Kidney capillary endothelial cell (primary cell): Measurements from ENCODE around the gene CNKSR2.

Experiments
- DNase-seq: peaks from one replicate; pipeline ENCODE4 v3.0.0-alpha.2; 2018; ENCODE audit warnings: low spot score

The CNKSR2 gene

GRCh38 chrX:21374163-21374993, at the start of gene CNKSR2:
Gene CNKSR2 (plus strand): TSS chrX:21374418. CDS start chrX:21374898, 480 bp downstream.
- DNase-seq: no peak

GRCh38 chrX:21354725-21355124, 19.5 kb upstream of the CNKSR2 start:
- no peak for DNase-seq

GRCh38 chrX:21355831-21356230, 18.4 kb upstream of the CNKSR2 start:
- no peak for DNase-seq

DNA sequence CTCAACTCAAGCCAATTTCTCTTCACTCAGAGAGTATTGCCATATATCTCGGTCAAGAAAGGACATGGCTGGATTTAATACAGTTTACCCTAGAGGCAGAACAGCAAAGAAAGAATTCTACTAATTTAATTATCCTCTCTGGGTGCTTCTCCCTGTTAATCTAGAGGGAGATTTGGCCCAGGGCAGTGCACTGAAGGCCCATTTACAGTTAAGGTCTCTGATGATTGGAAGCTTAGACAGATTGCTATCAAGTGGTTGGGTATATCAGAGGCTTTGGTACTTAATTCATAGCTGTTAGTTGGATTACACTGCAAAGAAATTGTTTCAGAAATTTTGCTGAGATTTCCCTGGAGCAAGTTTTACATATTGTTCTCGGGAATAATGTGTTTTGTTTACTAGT, 4.6 kb upstream of the CNKSR2 start:
- DNase-seq: no peak

- no peak for DNase-seq
Measured at GRCh38 chrX:21373001-21373400, 1.2 kb upstream of the CNKSR2 start.

- DNase-seq: no peak
Measured at GRCh38 chrX:21373637-21374162, 518 bp upstream of the CNKSR2 start.

GRCh38 chrX:21374994-21375707, 933 bp downstream of the CNKSR2 start:
- no peak for DNase-seq

DNA sequence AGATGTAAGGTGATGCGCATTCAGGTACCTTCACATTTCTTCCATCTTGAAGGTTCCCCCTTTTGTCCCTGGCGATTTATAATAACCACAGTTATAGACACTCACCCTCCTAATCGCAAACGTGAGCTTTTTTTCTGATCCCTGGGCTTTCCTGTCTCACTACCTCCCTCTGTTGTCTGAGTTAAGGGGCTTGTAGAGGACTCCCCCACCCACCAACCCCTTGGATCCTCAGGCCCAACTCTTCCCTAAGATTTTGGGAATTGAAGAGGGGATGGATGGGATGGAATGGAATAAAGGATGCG, 1.4 kb downstream of the CNKSR2 start:
- DNase-seq: no peak

DNA sequence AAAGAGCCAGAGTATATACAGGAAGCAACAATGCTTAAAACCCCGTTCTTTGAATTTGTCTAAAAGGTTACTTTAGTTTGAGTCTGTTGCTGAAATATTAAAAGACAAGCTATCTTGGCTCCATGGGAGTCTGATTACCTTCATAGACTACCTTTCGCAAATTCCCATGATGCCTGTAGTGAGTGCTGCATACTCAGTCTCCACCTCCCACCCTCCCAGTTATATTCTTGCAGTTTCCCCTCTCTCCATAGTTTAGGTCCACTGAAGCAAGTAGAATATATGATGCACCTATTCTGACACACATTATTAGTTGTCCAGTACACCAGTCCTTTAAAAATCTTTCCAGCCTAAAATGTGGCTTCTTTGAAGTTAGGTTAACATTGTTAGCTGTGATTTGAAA, 2.4 kb downstream of the CNKSR2 start:
- no peak for DNase-seq

DNA sequence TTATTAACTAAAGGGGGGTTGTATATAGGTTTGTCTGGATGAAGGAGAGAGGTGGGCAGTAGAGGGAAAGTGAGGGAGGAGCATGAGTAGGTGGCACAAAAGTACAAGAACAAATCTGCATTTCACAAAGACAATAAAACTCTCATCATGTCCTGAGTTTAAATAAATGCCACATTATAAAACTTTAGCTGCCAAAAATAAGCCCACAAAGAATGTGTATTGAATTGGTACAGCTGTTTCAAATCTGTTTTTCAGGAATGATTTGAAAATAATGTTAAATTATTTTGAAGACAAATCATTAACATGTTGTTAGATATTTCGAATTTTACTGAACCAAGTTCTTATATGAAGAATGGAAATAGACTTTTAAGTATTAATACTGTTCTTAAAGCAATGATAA, 5.8 kb downstream of the CNKSR2 start:
- DNase-seq: no peak

DNA sequence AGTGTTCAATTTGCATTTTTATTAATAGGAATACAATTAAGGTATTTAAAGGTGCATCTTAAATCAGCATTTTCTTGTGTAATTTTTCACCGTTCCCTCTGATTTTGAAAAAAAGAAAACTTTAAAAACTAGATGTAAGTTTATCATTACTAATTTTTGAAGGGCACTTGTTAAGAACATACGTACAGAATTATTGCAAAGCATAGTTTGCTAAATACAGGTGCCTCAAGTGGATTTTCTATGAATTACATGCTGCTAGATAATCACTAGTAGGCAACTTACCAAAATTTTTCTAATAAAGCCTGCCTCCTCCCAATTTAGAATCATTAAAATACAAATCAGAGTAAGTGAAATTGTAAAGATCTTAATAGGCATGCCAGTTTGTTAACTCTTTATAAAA, 8.5 kb downstream of the CNKSR2 start:
- DNase-seq: no peak

GRCh38 chrX:21383546-21383945, 9.3 kb downstream of the CNKSR2 start:
- DNase-seq: no peak

- DNase-seq: no peak
Measured at GRCh38 chrX:21384178-21384577, 10.0 kb downstream of the CNKSR2 start.

DNA sequence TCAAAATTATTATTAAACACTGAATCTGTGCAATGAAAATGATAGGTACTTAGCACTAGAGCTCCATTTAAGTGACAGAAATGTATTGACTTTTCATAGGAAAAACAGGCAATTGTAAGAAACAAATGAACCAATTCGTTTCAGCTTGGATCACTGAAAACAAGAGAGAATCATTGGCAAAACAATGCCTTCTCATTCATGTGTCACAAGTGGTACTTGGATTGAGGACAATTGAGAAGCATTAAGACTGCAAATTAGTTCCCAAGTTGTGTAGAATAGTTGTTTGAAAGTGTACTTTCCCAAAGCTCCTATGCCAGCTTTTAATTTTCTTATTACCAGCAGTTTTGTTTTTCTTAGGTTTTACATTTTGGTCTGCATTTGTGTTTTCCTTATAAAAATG, 20.6 kb downstream of the CNKSR2 start:
- DNase-seq: no peak

- DNase-seq: no peak
Measured at GRCh38 chrX:21398426-21398825, 24.2 kb downstream of the CNKSR2 start.

DNA sequence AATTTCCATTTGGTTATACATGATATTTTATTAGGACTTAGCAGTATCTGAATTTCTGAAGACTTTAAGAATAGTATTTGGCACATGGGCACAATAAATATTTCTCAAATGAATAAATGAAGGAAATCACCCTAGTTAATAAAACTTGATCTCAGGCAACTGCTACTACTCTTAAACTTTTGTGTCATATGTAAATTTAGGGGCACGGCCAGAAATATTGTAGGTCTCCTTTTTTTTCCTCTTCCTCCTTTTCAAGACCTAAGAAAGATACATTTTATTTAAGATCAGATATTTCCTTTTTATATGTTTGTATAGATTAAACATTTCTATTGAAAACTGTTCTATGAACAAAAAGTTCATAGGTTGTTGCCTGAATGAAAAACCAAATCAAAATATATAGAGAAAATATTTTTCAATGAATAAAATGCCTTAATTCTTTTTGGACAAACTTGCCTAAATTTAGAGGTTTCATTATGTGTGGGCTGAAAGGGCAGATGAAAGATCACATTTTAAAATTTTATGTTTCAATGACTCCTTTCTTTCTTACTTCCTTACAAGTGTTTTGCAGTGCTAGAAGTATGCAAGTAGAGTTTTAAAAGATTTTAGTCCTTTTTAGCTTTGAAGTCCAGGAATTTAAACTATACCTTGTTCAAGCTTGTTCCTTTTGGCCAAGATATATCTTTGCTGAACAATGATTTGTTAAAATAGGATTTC, 26.3 kb downstream of the CNKSR2 start:
- no peak for DNase-seq

DNA sequence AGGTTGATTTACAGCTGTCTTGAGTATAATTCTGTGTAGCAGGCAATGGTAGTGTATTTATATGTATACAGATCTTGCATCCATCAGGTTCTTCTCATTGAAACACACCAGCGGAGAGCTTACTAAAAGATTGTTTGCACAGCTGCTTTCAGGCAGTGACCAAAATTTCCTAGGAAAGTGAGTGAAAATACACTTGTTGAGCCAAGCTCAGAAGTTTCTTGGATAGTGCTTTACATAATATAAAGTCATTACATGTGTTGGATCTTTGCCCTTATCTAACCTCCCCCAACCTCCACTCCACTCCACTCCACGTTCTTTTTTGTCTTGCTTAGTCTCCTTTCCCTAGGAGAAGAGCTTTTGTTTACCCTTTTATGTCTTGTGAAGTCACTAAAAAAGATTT, 34.1 kb downstream of the CNKSR2 start:
- no peak for DNase-seq

- DNase-seq: no peak
Measured at GRCh38 chrX:21408788-21409187, 34.6 kb downstream of the CNKSR2 start.

DNA sequence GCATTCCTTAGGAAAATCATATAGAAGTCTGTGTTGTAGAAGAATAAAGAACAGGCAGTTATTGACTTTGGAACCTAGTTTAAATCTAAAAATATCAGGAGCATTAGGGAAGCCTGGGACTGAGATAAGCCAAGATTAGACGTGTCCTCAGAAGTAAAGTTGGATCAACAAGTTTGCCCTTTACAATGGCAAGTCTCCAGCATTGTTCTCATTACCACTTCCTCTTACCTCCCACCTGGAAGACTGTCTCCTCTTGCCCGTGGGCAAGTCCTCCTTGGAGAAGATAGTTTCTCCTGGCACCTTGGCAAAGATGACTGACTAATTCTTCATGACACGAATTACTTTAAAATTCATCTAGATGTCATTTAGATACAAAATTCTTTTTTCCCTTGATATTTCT, 37.8 kb downstream of the CNKSR2 start:
- no peak for DNase-seq

- no peak for DNase-seq
Measured at GRCh38 chrX:21412883-21413282, 38.7 kb downstream of the CNKSR2 start.

- no peak for DNase-seq
Measured at GRCh38 chrX:21427086-21427485, 52.9 kb downstream of the CNKSR2 start.

DNA sequence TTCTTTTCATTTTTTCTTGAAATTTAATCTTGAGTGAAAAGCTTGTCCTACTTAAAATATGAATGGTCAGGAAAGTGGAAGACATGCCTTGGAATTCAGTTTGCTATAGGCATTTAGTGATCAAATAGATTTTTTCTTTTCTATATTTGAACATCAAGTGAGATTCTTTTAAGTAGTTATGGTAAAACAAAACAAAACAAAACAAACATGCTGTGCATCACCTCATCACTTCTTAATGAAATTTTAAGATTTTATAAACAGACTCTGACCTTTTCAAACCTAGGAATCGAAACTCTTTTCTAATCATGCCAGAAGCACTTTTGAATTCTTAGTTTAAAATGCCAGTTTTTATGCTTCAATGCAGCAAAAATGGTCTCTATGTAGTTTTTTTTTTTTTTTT, 62.8 kb downstream of the CNKSR2 start:
- no peak for DNase-seq

- DNase-seq: no peak
Measured at GRCh38 chrX:21438792-21439191, 64.6 kb downstream of the CNKSR2 start.
